Trophoblast cell (in vitro differentiated cells and primary cell): ENCODE measurements around the gene MEAK7.

Experiments
- DNase-seq, 2 donors: peaks; one replicate each; pipeline ENCODE4 v3.0.0-alpha.2; 2016
- H2AFZ ChIP-seq: 2 replicates; pipeline ENCODE4 v1.6.1; 2013; ENCODE audit warnings: low read length, moderate library complexity, mild to moderate bottlenecking; ENCODE audit not compliant: insufficient read depth, poor library complexity
- H2AK5ac ChIP-seq: 2 replicates; pipeline ENCODE4 v1.6.1; 2013; ENCODE audit warnings: mild to moderate bottlenecking, low read length
- H2BK120ac ChIP-seq: 2 replicates; pipeline ENCODE4 v1.6.1; 2013; ENCODE audit warnings: low read length, mild to moderate bottlenecking, moderate library complexity; ENCODE audit not compliant: insufficient read depth, poor library complexity
- H2BK12ac ChIP-seq: 2 replicates; pipeline ENCODE4 v1.6.1; 2013; ENCODE audit warnings: mild to moderate bottlenecking, low read length, moderate library complexity
- H2BK5ac ChIP-seq: 2 replicates; pipeline ENCODE4 v1.6.1; 2013; ENCODE audit warnings: low read length, low read depth, moderate library complexity, mild to moderate bottlenecking; ENCODE audit not compliant: poor library complexity
- H3K14ac ChIP-seq: 2 replicates; pipeline ENCODE4 v1.6.1; 2013; ENCODE audit warnings: mild to moderate bottlenecking, low read length
- H3K18ac ChIP-seq: 2 replicates; pipeline ENCODE4 v1.6.1; 2013; ENCODE audit warnings: mild to moderate bottlenecking, low read length
- H3K23ac ChIP-seq: 2 replicates; pipeline ENCODE4 v1.6.1; 2013; ENCODE audit warnings: low read length
- H3K27ac ChIP-seq: 2 replicates; pipeline ENCODE4 v1.5.1; 2013; ENCODE audit warnings: low read depth, mild to moderate bottlenecking, inconsistent platforms, low read length, moderate library complexity
- H3K27me3 ChIP-seq: 2 replicates; pipeline ENCODE4 v1.6.1; 2013; ENCODE audit warnings: inconsistent platforms, mild to moderate bottlenecking, low read length, moderate library complexity; ENCODE audit not compliant: insufficient read depth
- H3K36me3 ChIP-seq, 2 experiments: 1 replicate in 1 of 2; 2 replicates in 1 of 2; pipeline ENCODE4 v1.6.1; 2013; ENCODE audit warnings: low read length in 2 of 2, mild to moderate bottlenecking in 2 of 2, moderate library complexity in 1 of 2; ENCODE audit not compliant: insufficient read depth in 2 of 2, control insufficient read depth in 1 of 2
- H3K4ac ChIP-seq: 2 replicates; pipeline ENCODE4 v1.6.1; 2013; ENCODE audit warnings: low read depth, mild to moderate bottlenecking, low read length, moderate library complexity
- H3K4me1 ChIP-seq, 2 experiments: 1 replicate in 1 of 2; 2 replicates in 1 of 2; pipeline ENCODE4 v1.6.1; 2013; ENCODE audit warnings: low read length in 2 of 2, mild to moderate bottlenecking in 2 of 2, moderate library complexity in 1 of 2; ENCODE audit not compliant: insufficient read depth in 2 of 2, control insufficient read depth in 1 of 2
- H3K4me2 ChIP-seq: 2 replicates; pipeline ENCODE4 v1.6.1; 2013; ENCODE audit warnings: inconsistent platforms, mild to moderate bottlenecking, low read length, moderate library complexity
- H3K4me3 ChIP-seq: 2 replicates; pipeline ENCODE4 v1.5.1; 2013; ENCODE audit warnings: mild to moderate bottlenecking, low read depth, low read length, inconsistent platforms
- H3K79me1 ChIP-seq: one replicate; pipeline ENCODE4 v1.6.1; 2013; ENCODE audit warnings: low read length
- H3K79me2 ChIP-seq: 2 replicates; pipeline ENCODE4 v1.6.1; 2013; ENCODE audit warnings: low read length, mild to moderate bottlenecking; ENCODE audit not compliant: control insufficient read depth, insufficient read depth, poor library complexity
- H3K9ac ChIP-seq: 2 replicates; pipeline ENCODE4 v1.6.1; 2013; ENCODE audit warnings: mild to moderate bottlenecking, low read length
- H3K9me3 ChIP-seq: 2 replicates; pipeline ENCODE4 v1.6.1; 2013; ENCODE audit warnings: low read depth, mild to moderate bottlenecking, control low read depth, inconsistent platforms, low read length; ENCODE audit not compliant: insufficient read depth
- H4K12ac ChIP-seq: 2 replicates; pipeline ENCODE4 v1.6.1; 2013; ENCODE audit warnings: low read depth, mild to moderate bottlenecking, low read length, moderate library complexity
- H4K8ac ChIP-seq: 2 replicates; pipeline ENCODE4 v1.6.1; 2013; ENCODE audit warnings: low read depth, mild to moderate bottlenecking, low read length, moderate library complexity
- H4K91ac ChIP-seq: one replicate; pipeline ENCODE4 v1.6.1; 2013; ENCODE audit warnings: low read depth, mild to moderate bottlenecking, low read length, moderate library complexity
- WGBS: extraction: QIAGEN DNeasy Blood & Tissue Kit; methylation state at CpG from one replicate; pipeline ENCODE4 v1.1.7; 2013; ENCODE audit warnings: missing lambda C conversion rate; ENCODE audit not compliant: insufficient read length, insufficient coverage; ENCODE audit errors: extremely low coverage; 5-methylcytosine and 5-hydroxymethylcytosine counted together

The MEAK7 gene

GRCh38 chr16:84461413-84462295 is 42.8 kb downstream of the MEAK7 start:
- H3K27me3 ChIP-seq: no peaks in the 10 kb centered on the region

GRCh38 chr16:84461029-84461412 is 43.4 kb downstream of the MEAK7 start:
- H3K79me1 ChIP-seq: no peaks in the 10 kb centered on the region
- no peak overlapping the region for H2AFZ ChIP-seq
- H3K9me3 ChIP-seq: no peaks in the 10 kb centered on the region
- no peak overlapping the region for H2BK12ac ChIP-seq
- no peak overlapping the region for H3K27ac ChIP-seq
- no peak overlapping the region for H3K4me3 ChIP-seq
- no peak overlapping the region for H3K23ac ChIP-seq
- H3K4me1 ChIP-seq: no peaks in the 10 kb centered on the region
- H3K18ac ChIP-seq: no peak overlapping the region
- no peak overlapping the region for H2BK5ac ChIP-seq
- no peak overlapping the region for H4K8ac ChIP-seq
- no peaks in the 10 kb centered on the region for H3K79me2 ChIP-seq
- H3K36me3 ChIP-seq: peaks cover 28 to 40% of the 10 kb centered on the region in 2 experiments
- H4K12ac ChIP-seq: no peak overlapping the region
- H2AK5ac ChIP-seq: no peak overlapping the region
- no peak overlapping the region for H3K4ac ChIP-seq
- WGBS: no CpG with 5 or more reads among the region's 8 CpGs
- no peak overlapping the region for H3K14ac ChIP-seq
- no peak overlapping the region for H2BK120ac ChIP-seq
- no peak for DNase-seq
- H3K27me3 ChIP-seq: no peaks in the 10 kb centered on the region
- no peak overlapping the region for H3K4me2 ChIP-seq
- no peak overlapping the region for H3K9ac ChIP-seq
- H4K91ac ChIP-seq: no peak overlapping the region

More at GRCh38 chr16:84461413-84462295, 42.8 kb downstream of the MEAK7 start:
- Histone ChIP-seq H2BK5ac (no peak overlapping the region), H3K4me1 (no peaks in the 10 kb centered on the region), H3K79me1 (no peaks in the 10 kb centered on the region), H3K4me2 (no peak overlapping the region), H2AFZ (no peak overlapping the region), H3K18ac (no peak overlapping the region), H4K12ac (no peak overlapping the region), H4K91ac (no peak overlapping the region), H4K8ac (no peak overlapping the region), H3K9ac (no peak overlapping the region), H3K14ac (no peak overlapping the region), H3K9me3 (no peaks in the 10 kb centered on the region), H3K23ac (no peak overlapping the region), H3K4ac (no peak overlapping the region), H3K27ac (no peak overlapping the region), H3K36me3 (peaks cover 28 to 40% of the 10 kb centered on the region in 2 experiments), H2BK12ac (no peak overlapping the region), H3K79me2 (no peaks in the 10 kb centered on the region), H2BK120ac (no peak overlapping the region), H2AK5ac (no peak overlapping the region), H3K4me3 (no peak overlapping the region)
- WGBS: no CpG with 5 or more reads among the region's 30 CpGs
- DNase-seq: no peak

- DNase-seq: no peak
- H4K12ac ChIP-seq: no peak overlapping the region
- H2AK5ac ChIP-seq: no peak overlapping the region
- no peaks in the 10 kb centered on the region for H3K9me3 ChIP-seq
- no peak overlapping the region for H2BK5ac ChIP-seq
- peaks cover 28 to 40% of the 10 kb centered on the region in 2 experiments for H3K36me3 ChIP-seq
- no peak overlapping the region for H3K4ac ChIP-seq
- H3K27me3 ChIP-seq: no peaks in the 10 kb centered on the region
- no peaks in the 10 kb centered on the region for H3K79me1 ChIP-seq
- no peak overlapping the region for H3K14ac ChIP-seq
- H2BK120ac ChIP-seq: no peak overlapping the region
- H3K4me3 ChIP-seq: no peak overlapping the region
- no peaks in the 10 kb centered on the region for H3K4me1 ChIP-seq
- no peaks in the 10 kb centered on the region for H3K79me2 ChIP-seq
- H2AFZ ChIP-seq: no peak overlapping the region
- H4K91ac ChIP-seq: no peak overlapping the region
- no peak overlapping the region for H3K4me2 ChIP-seq
- no peak overlapping the region for H2BK12ac ChIP-seq
- H3K23ac ChIP-seq: no peak overlapping the region
- H3K9ac ChIP-seq: no peak overlapping the region
- H4K8ac ChIP-seq: no peak overlapping the region
- no peak overlapping the region for H3K27ac ChIP-seq
- H3K18ac ChIP-seq: no peak overlapping the region
- WGBS: no CpG with 5 or more reads among the region's 20 CpGs
Measured at GRCh38 chr16:84460406-84461028, 43.9 kb downstream of the MEAK7 start.

- no peak overlapping the region for H2BK12ac ChIP-seq
- H4K12ac ChIP-seq: no peak overlapping the region
- no peak overlapping the region for H4K91ac ChIP-seq
- WGBS: no CpG with 5 or more reads among the region's 14 CpGs
- H3K4ac ChIP-seq: no peak overlapping the region
- no peak overlapping the region for H2AK5ac ChIP-seq
- H3K14ac ChIP-seq: no peak overlapping the region
- no peaks in the 10 kb centered on the region for H3K27me3 ChIP-seq
- H3K36me3 ChIP-seq: peaks cover 25 to 35% of the 10 kb centered on the region in 2 experiments
- no peak overlapping the region for H2BK120ac ChIP-seq
- DNase-seq: no peak
- no peak overlapping the region for H3K4me2 ChIP-seq
- H3K23ac ChIP-seq: no peak overlapping the region
- no peak overlapping the region for H2AFZ ChIP-seq
- no peak overlapping the region for H3K18ac ChIP-seq
- H2BK5ac ChIP-seq: no peak overlapping the region
- no peak overlapping the region for H4K8ac ChIP-seq
- H3K4me3 ChIP-seq: no peak overlapping the region
- no peak overlapping the region for H3K27ac ChIP-seq
- no peaks in the 10 kb centered on the region for H3K9me3 ChIP-seq
- H3K9ac ChIP-seq: no peak overlapping the region
- H3K4me1 ChIP-seq: no peaks in the 10 kb centered on the region
- H3K79me1 ChIP-seq: no peaks in the 10 kb centered on the region
- no peaks in the 10 kb centered on the region for H3K79me2 ChIP-seq
Measured at GRCh38 chr16:84459941-84460405, 44.5 kb downstream of the MEAK7 start.
